CD14-positive monocyte (primary cell): ENCODE data around the gene CEP162. TPM values are rescaled to one million over a fixed set of nuclear protein-coding genes. Genes with fewer than 3 reads are reported as not detected.

ENCODE experiments used
- DNase-seq, 3 donors: peaks; one replicate each; pipeline ENCODE4 v3.0.0-alpha.2; 2011 to 2022
- H2AFZ ChIP-seq: 2 replicates; pipeline ENCODE4 v1.6.0; 2012; ENCODE audit warnings: mild to moderate bottlenecking, low read depth, low read length, inconsistent platforms; ENCODE audit not compliant: insufficient read depth, poor library complexity, severe bottlenecking
- H3K27ac ChIP-seq, 2 donors: 1 replicate in 1 of 2; 2 replicates in 1 of 2; pipeline ENCODE4 v1.5.1; 2012 to 2013; ENCODE audit warnings: low read length in 2 of 2, control low read depth in 1 of 2, inconsistent platforms in 1 of 2, low read depth in 1 of 2, mild to moderate bottlenecking in 1 of 2
- H3K27me3 ChIP-seq, 2 donors: one replicate each; pipeline versions ENCODE4 v1.6.0 to v1.6.1; 2011 to 2013; ENCODE audit warnings: low read length in 2 of 2; ENCODE audit not compliant: control insufficient read depth in 2 of 2, insufficient read depth in 2 of 2
- H3K36me3 ChIP-seq, 2 donors: replicated peaks in 1 of 2; 1 replicate in 1 of 2; 2 replicates in 1 of 2; pipeline versions ENCODE4 v1.5.1 to v1.6.1; 2012 to 2013; ENCODE audit warnings: low read length in 2 of 2, control low read depth in 1 of 2, inconsistent platforms in 1 of 2, mild to moderate bottlenecking in 1 of 2; ENCODE audit not compliant: insufficient read depth in 2 of 2, control insufficient read depth in 1 of 2
- H3K4me1 ChIP-seq, 2 donors: 1 replicate in 1 of 2; 2 replicates in 1 of 2; pipeline versions ENCODE4 v1.5.1 to v1.6.1; 2012 to 2013; ENCODE audit warnings: low read length in 2 of 2, control low read depth in 1 of 2, inconsistent platforms in 1 of 2, mild to moderate bottlenecking in 1 of 2, moderate library complexity in 1 of 2; ENCODE audit not compliant: insufficient read depth in 2 of 2, control insufficient read depth in 1 of 2
- H3K4me2 ChIP-seq: replicated peaks from 2 replicates; pipeline ENCODE3; 2012; ENCODE audit warnings: low read length, moderate library complexity, mild to moderate bottlenecking; ENCODE audit not compliant: poor library complexity, severe bottlenecking; ENCODE audit errors: extremely low read depth
- H3K4me3 ChIP-seq, 3 experiments: fragments of 200-600 bp in 1 of 3; sonication (generic) in 1 of 3; replicated peaks in 1 of 3; 1 replicate in 2 of 3; 2 replicates in 1 of 3; pipeline ENCODE4 v1.5.1; 2011 to 2013; ENCODE audit warnings: low read length in 3 of 3, mild to moderate bottlenecking in 3 of 3, control low read depth in 2 of 3, low read depth in 2 of 3, inconsistent platforms in 1 of 3, moderate library complexity in 1 of 3
- H3K79me2 ChIP-seq: 2 replicates; pipeline ENCODE4 v1.6.0; 2012; ENCODE audit warnings: mild to moderate bottlenecking, control low read depth, inconsistent platforms, low read length, moderate library complexity; ENCODE audit not compliant: insufficient read depth
- H3K9ac ChIP-seq: 2 replicates; pipeline ENCODE4 v1.6.0; 2017; ENCODE audit warnings: low read length, mild to moderate bottlenecking; ENCODE audit not compliant: insufficient read depth, poor library complexity, severe bottlenecking
- H3K9me3 ChIP-seq, 2 donors: replicated peaks in 1 of 2; 1 replicate in 1 of 2; 2 replicates in 1 of 2; pipeline versions ENCODE4 v1.5.1 to v1.6.1; 2012 to 2013; ENCODE audit warnings: low read length in 2 of 2, control low read depth in 1 of 2; ENCODE audit not compliant: control insufficient read depth in 1 of 2, insufficient read depth in 1 of 2
- H4K20me1 ChIP-seq: 2 replicates; pipeline ENCODE4 v1.6.0; 2012; ENCODE audit warnings: mild to moderate bottlenecking, low read length, control low read depth, moderate library complexity; ENCODE audit not compliant: insufficient read depth
- H3K27ac Mint-ChIP-seq, 7 donors: one replicate each; pipeline ENCODE4 v1.8.0; 2020; ENCODE audit warnings: mild to moderate bottlenecking in 7 of 7, mixed read lengths in 7 of 7, moderate library complexity in 6 of 7, inconsistent platforms in 2 of 7
- H3K27me3 Mint-ChIP-seq, 3 donors: one replicate each; pipeline ENCODE4 v1.8.0; 2021 to 2022; ENCODE audit warnings: low read depth in 3 of 3, mild to moderate bottlenecking in 3 of 3, mixed read lengths in 3 of 3, moderate library complexity in 3 of 3, inconsistent platforms in 1 of 3
- H3K36me3 Mint-ChIP-seq, 2 donors: one replicate each; pipeline ENCODE4 v1.8.0; 2020; ENCODE audit warnings: mixed read lengths in 2 of 2, inconsistent platforms in 1 of 2, mild to moderate bottlenecking in 1 of 2
- H3K4me1 Mint-ChIP-seq: one replicate; pipeline ENCODE4 v1.8.0; 2020; ENCODE audit warnings: mild to moderate bottlenecking, mixed read lengths
- H3K4me3 Mint-ChIP-seq, 2 donors: one replicate each; pipeline ENCODE4 v1.8.0; 2020; ENCODE audit warnings: mild to moderate bottlenecking in 2 of 2, mixed read lengths in 2 of 2, moderate library complexity in 1 of 2
- H3K9me3 Mint-ChIP-seq, 7 donors: one replicate each; pipeline ENCODE4 v1.8.0; 2020 to 2022; ENCODE audit warnings: mixed read lengths in 7 of 7, mild to moderate bottlenecking in 6 of 7, moderate library complexity in 6 of 7, inconsistent platforms in 2 of 7
- WGBS: methylation state at CpG from one replicate; pipeline ENCODE4 v1.1.5; 2013; ENCODE audit warnings: missing lambda C conversion rate; ENCODE audit not compliant: insufficient coverage; 5-methylcytosine and 5-hydroxymethylcytosine counted together
- intact Hi-C, 2 donors: fragments of 100-400 bp; cut with micrococcal nuclease; formaldehyde crosslinking; loops; one replicate each; pipeline versions ENCODE4 v1.15.0 to v1.15.1; 2023
- polyA plus RNA-seq, 3 donors: library from polyadenylated mRNA; depleted of rRNA in 1 of 3; unstranded in 2 of 3; stranded (reverse) in 1 of 3; fragments of 300-500 nt in 2 of 3; fragments of >200 nt in 1 of 3; fragmentation: Illumina TruSeq in 2 of 3; gene quantifications; 1 replicate in 2 of 3; 2 replicates in 1 of 3; pipeline ENCODE4 v1.2.3, GENCODE V29; 2012 to 2021
- TF ChIP-seq, protein P1 (sequence below): fragments of 200-600 bp; IDR thresholded peaks from one replicate; pipeline ENCODE4 v1.8.0; 2022; ENCODE audit warnings: antibody characterized with exemption, mild to moderate bottlenecking

Gene CEP162
- polyA plus RNA-seq, 3 donors = 1.5 to 2.7 (median 1.6) TPM

DNA sequence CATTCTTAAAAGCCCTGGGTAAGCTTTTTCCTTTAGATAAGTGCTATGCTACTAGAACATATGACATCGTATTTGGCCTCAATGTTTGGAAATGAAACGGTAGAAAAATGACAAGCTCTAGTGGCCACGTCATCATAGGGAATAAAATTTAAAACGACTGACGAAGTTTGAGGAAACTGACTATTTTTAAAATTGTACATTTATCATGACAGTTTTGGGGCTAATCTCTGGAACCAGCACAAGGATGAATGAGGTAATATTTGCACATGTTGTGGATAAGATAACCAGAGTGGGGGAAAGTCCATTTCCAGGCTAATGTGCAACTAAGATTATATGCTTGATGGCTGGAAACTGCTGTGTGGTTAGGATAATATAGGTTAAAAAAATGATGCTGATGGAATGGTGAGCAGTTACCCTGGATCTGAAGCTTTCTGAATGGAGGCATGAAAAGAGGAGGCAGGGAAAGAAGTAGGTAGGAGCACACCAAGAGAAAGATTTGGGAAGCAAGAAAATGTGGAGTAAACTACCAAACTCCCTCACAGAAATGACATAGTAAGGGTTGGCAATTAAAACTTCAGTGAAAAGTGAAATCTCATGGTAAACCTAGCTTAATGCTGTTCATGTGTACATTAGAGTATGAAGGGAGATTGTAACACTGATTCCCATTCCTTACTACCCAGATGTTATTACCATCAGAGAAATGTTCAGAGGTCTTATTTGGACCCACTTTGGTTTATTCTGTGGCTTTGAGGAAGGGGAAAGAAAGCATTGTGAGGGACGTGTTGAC lies 42.7 kb upstream of the CEP162 start:
- Histone ChIP-seq H3K9ac (no peak overlapping the region), H4K20me1 (no peaks in the 10 kb centered on the region), H3K79me2 (no peaks in the 10 kb centered on the region), H3K27me3 (no peaks in the 10 kb centered on the region), H3K9me3 (no peaks in the 10 kb centered on the region), H3K36me3 (no peaks in the 10 kb centered on the region), H2AFZ (no peak overlapping the region), H3K4me3 (no peak overlapping the region), H3K4me2 (no peak overlapping the region), H3K27ac (no peak overlapping the region), H3K4me1 (no peaks in the 10 kb centered on the region)
- DNase-seq = no peak
- peaks cover 0 to 5% (median 0%) of the 10 kb centered on the region in 7 donors for H3K9me3 Mint-ChIP-seq
- H3K36me3 Mint-ChIP-seq = no peaks in the 10 kb centered on the region
- TF ChIP-seq, protein P1, sequence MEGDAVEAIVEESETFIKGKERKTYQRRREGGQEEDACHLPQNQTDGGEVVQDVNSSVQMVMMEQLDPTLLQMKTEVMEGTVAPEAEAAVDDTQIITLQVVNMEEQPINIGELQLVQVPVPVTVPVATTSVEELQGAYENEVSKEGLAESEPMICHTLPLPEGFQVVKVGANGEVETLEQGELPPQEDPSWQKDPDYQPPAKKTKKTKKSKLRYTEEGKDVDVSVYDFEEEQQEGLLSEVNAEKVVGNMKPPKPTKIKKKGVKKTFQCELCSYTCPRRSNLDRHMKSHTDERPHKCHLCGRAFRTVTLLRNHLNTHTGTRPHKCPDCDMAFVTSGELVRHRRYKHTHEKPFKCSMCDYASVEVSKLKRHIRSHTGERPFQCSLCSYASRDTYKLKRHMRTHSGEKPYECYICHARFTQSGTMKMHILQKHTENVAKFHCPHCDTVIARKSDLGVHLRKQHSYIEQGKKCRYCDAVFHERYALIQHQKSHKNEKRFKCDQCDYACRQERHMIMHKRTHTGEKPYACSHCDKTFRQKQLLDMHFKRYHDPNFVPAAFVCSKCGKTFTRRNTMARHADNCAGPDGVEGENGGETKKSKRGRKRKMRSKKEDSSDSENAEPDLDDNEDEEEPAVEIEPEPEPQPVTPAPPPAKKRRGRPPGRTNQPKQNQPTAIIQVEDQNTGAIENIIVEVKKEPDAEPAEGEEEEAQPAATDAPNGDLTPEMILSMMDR = no peak
- H3K4me3 Mint-ChIP-seq = no peak overlapping the region
- no peak overlapping the region for H3K27ac Mint-ChIP-seq
- H3K4me1 Mint-ChIP-seq = no peaks in the 10 kb centered on the region
- 50% methylated on average over 1 of the region's 6 CpGs for WGBS
- intact Hi-C loops = no loop called here
- H3K27me3 Mint-ChIP-seq = peaks cover 0 to 2% (median 2%) of the 10 kb centered on the region in 3 donors

DNA sequence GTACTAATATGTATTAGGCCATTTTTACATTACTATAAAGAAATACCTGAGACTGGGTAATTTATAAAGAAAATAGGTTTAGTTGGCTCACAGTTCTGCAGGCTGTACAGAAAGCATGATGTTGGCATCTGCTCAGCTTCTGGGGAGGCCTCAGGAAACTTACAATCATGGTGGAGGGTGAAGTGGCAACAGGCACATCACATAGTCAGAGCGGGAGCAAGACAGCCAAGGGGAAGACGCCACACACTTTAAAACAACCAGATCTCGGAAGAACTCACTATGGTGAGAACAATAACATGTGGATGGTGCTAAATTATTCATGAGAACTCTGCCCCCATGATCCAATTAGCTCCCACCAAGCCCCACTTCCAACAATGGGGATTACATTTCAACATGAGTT lies 41.3 kb upstream of the CEP162 start:
- Mint-ChIP-seq H3K36me3 (no peaks in the 10 kb centered on the region), H3K4me1 (no peaks in the 10 kb centered on the region), H3K27me3 (peaks cover 0 to 2% (median 2%) of the 10 kb centered on the region in 3 donors), H3K4me3 (no peak overlapping the region), H3K9me3 (peaks cover 0 to 3% (median 0%) of the 10 kb centered on the region in 7 donors), H3K27ac (no peak overlapping the region)
- H3K27ac ChIP-seq = no peak overlapping the region
- no peaks in the 10 kb centered on the region for H4K20me1 ChIP-seq
- intact Hi-C loops = no loop called here
- no peaks in the 10 kb centered on the region for H3K9me3 ChIP-seq
- H3K79me2 ChIP-seq = no peaks in the 10 kb centered on the region
- H3K9ac ChIP-seq = no peak overlapping the region
- no peaks in the 10 kb centered on the region for H3K27me3 ChIP-seq
- TF ChIP-seq, protein P1 = no peak
- DNase-seq = no peak
- no peak overlapping the region for H2AFZ ChIP-seq
- WGBS = no CpG with 5 or more reads among the region's 3 CpGs
- no peaks in the 10 kb centered on the region for H3K36me3 ChIP-seq
- H3K4me2 ChIP-seq = no peak overlapping the region
- H3K4me1 ChIP-seq = no peaks in the 10 kb centered on the region
- H3K4me3 ChIP-seq = no peak overlapping the region
